Left ventricle myocardium inferior (tissue), 1 donor: Measurements from ENCODE around the gene FNDC3B. TPM values are rescaled to one million over a fixed set of nuclear protein-coding genes. Genes with fewer than 3 reads are reported as not detected.

Experiments
- DNase-seq: peaks from one replicate; pipeline ENCODE4 v3.0.0-alpha.2; 2020
- H3K27ac ChIP-seq: fragments of 200-600 bp; replicated peaks from 2 replicates; pipeline ENCODE4 v1.8.0; 2021
- H3K27me3 ChIP-seq: fragments of 200-600 bp; 2 replicates; pipeline ENCODE4 v1.8.0; 2021; ENCODE audit warnings: low read depth
- H3K36me3 ChIP-seq: fragments of 200-600 bp; 2 replicates; pipeline ENCODE4 v1.8.0; 2021
- H3K4me1 ChIP-seq: fragments of 200-600 bp; 2 replicates; pipeline ENCODE4 v1.8.0; 2021
- H3K4me3 ChIP-seq: fragments of 200-600 bp; 2 replicates; pipeline ENCODE4 v1.8.0; 2021; ENCODE audit warnings: mild to moderate bottlenecking, moderate library complexity
- H3K9me3 ChIP-seq: fragments of 200-600 bp; replicated peaks from 2 replicates; pipeline ENCODE4 v1.8.0; 2021
- CTCF ChIP-seq: fragments of 200-600 bp; IDR thresholded peaks from 2 replicates; pipeline ENCODE4 v1.8.0; 2021; ENCODE audit warnings: antibody characterized with exemption, mild to moderate bottlenecking, borderline replicate concordance
- intact Hi-C: fragments of 100-400 bp; cut with micrococcal nuclease; formaldehyde crosslinking; loops from one replicate; pipeline ENCODE4 v1.11.0; 2022
- total RNA-seq: library from RNA; stranded (reverse); fragmentation: NEBNext Ultra II Directional; extraction: Animal tissue kit (Norgen Biotek cat#: 25700); gene quantifications from one replicate; pipeline ENCODE4 v1.2.1, GENCODE V29; 2021
- donor health status: DM: no; HTN: yes; CAD: no; lungs with severe emphysema.

FNDC3B gene
- total RNA-seq, 1 donor from 2014 or later, result 75.7 TPM

GRCh38 chr3:172286548-172287148, 247.3 kb downstream of the FNDC3B start:
- no peak for DNase-seq
- no peaks in the 10 kb centered on the region for H3K9me3 ChIP-seq
- intact Hi-C loops, result no loop called here
- peaks cover 85% of the 10 kb centered on the region for H3K4me1 ChIP-seq
- no peaks in the 10 kb centered on the region for H3K36me3 ChIP-seq
- no peak overlapping the region for H3K4me3 ChIP-seq
- no peaks in the 10 kb centered on the region for H3K27me3 ChIP-seq
- peak overlapping the region; percentile 87 for H3K27ac ChIP-seq
- TF ChIP-seq CTCF, result no peak

- no peak for TF ChIP-seq CTCF
- Histone ChIP-seq H3K4me1 (peaks cover 94% of the 10 kb centered on the region), H3K27ac (peak overlapping the region; percentile 87), H3K9me3 (no peaks in the 10 kb centered on the region), H3K36me3 (no peaks in the 10 kb centered on the region), H3K27me3 (no peaks in the 10 kb centered on the region), H3K4me3 (no peak overlapping the region)
- peak; percentile 33 for DNase-seq
- intact Hi-C loops, result no loop called here
Measured at GRCh38 chr3:172287937-172288477, 248.6 kb downstream of the FNDC3B start.

- no peak for DNase-seq
- Histone ChIP-seq H3K4me3 (no peak overlapping the region), H3K27me3 (no peaks in the 10 kb centered on the region), H3K9me3 (no peaks in the 10 kb centered on the region), H3K27ac (peak overlapping the region; percentile 87), H3K4me1 (peaks cover 94% of the 10 kb centered on the region), H3K36me3 (no peaks in the 10 kb centered on the region)
- no peak for TF ChIP-seq CTCF
- intact Hi-C loops, result no loop called here
Measured at GRCh38 chr3:172288651-172289050, 249.3 kb downstream of the FNDC3B start.

- DNase-seq, result peak; percentile 25
- Histone ChIP-seq H3K27ac (peak overlapping the region; percentile 87), H3K36me3 (peaks cover 5% of the 10 kb centered on the region), H3K4me1 (peaks cover 94% of the 10 kb centered on the region), H3K27me3 (no peaks in the 10 kb centered on the region), H3K4me3 (peak overlapping the region; percentile 24), H3K9me3 (no peaks in the 10 kb centered on the region)
- intact Hi-C loops, result no loop called here
- TF ChIP-seq CTCF, result peak; percentile 68
Measured at GRCh38 chr3:172289583-172289982, 250.2 kb downstream of the FNDC3B start.

GRCh38 chr3:172290457-172290856, 251.1 kb downstream of the FNDC3B start:
- H3K4me1 ChIP-seq, result peaks cover 90% of the 10 kb centered on the region
- H3K4me3 ChIP-seq, result no peak overlapping the region
- no peaks in the 10 kb centered on the region for H3K9me3 ChIP-seq
- H3K27ac ChIP-seq, result peak overlapping the region; percentile 87
- peaks cover 11% of the 10 kb centered on the region for H3K36me3 ChIP-seq
- no peak for DNase-seq
- TF ChIP-seq CTCF, result peak; percentile 24
- no peaks in the 10 kb centered on the region for H3K27me3 ChIP-seq
- intact Hi-C loops, result no loop called here
